Caco-2 (cell line): ENCODE results near the gene SH3GL1. TPM values are rescaled to one million over a fixed set of nuclear protein-coding genes. Genes with fewer than 3 reads are reported as not detected.

ENCODE experiments used
- BruUV-seq: library from RNA; stranded (reverse); fragments of 400-500 nt; replicated peaks from 2 replicates; lab custom pipeline; 2021; lab: Mats Ljungman, UMichigan
- CTCF ChIA-PET: fragments of 300-600 bp; sonication (Branson Sonifier 250); formaldehyde crosslinking; loops from one replicate; lab custom pipeline; 2022; ENCODE audit warnings: antibody characterized with exemption; lab: Charles Lee
- POLR2A ChIA-PET: fragments of 300-600 bp; sonication (Branson Sonifier 250); formaldehyde crosslinking; loops from one replicate; lab custom pipeline; 2022; ENCODE audit warnings: antibody characterized with exemption; lab: Charles Lee
- DNase-seq, 2 experiments: peaks; one replicate each; pipeline versions ENCODE4 v3.0.0 to v3.0.0-alpha.2; 2020 to 2022
- H3K27me3 ChIP-seq: replicated peaks from 2 replicates; pipeline ENCODE4 v1.6.0; 2011; ENCODE audit warnings: low read length; ENCODE audit not compliant: control insufficient read depth, insufficient read depth
- H3K36me3 ChIP-seq: 2 replicates; pipeline ENCODE4 v1.5.1; 2011; ENCODE audit warnings: low read length; ENCODE audit not compliant: control insufficient read depth, insufficient read depth
- H3K4me1 ChIP-seq: fragments of 250-450 bp; sonication (Bioruptor Pico); 2 replicates; pipeline ENCODE4 v1.5.1; 2020; ENCODE audit warnings: mild to moderate bottlenecking
- H3K4me3 ChIP-seq: 2 replicates; pipeline ENCODE4 v1.5.1; 2011; ENCODE audit warnings: low read depth, mild to moderate bottlenecking, control low read depth, low read length
- H3K9me3 ChIP-seq: fragments of 250-450 bp; sonication (Bioruptor Pico); 2 replicates; pipeline ENCODE4 v1.5.1; 2020; ENCODE audit warnings: mild to moderate bottlenecking, moderate library complexity
- H3K27ac Mint-ChIP-seq: one replicate; pipeline ENCODE4 v1.8.0; 2022; ENCODE audit warnings: mixed read lengths; ENCODE audit not compliant: unreplicated experiment
- H3K27me3 Mint-ChIP-seq: one replicate; pipeline ENCODE4 v1.8.0; 2022; ENCODE audit warnings: mixed read lengths; ENCODE audit not compliant: insufficient read depth, unreplicated experiment
- H3K36me3 Mint-ChIP-seq: one replicate; pipeline ENCODE4 v1.8.0; 2022; ENCODE audit warnings: mild to moderate bottlenecking, mixed read lengths; ENCODE audit not compliant: insufficient read depth, unreplicated experiment
- H3K4me1 Mint-ChIP-seq: one replicate; pipeline ENCODE4 v1.8.0; 2022; ENCODE audit warnings: low read depth, mixed read lengths; ENCODE audit not compliant: unreplicated experiment
- H3K4me3 Mint-ChIP-seq: one replicate; pipeline ENCODE4 v1.8.0; 2022; ENCODE audit warnings: mild to moderate bottlenecking, moderate library complexity, mixed read lengths; ENCODE audit not compliant: unreplicated experiment
- H3K9me3 Mint-ChIP-seq: one replicate; pipeline ENCODE4 v1.8.0; 2022; ENCODE audit warnings: mixed read lengths; ENCODE audit not compliant: unreplicated experiment
- intact Hi-C: fragments of 100-400 bp; cut with micrococcal nuclease; formaldehyde crosslinking; loops from one replicate; pipeline ENCODE4 v1.10.0; 2022; ENCODE audit not compliant: unreplicated experiment
- total RNA-seq: library from RNA; stranded (reverse); gene quantifications from 2 replicates; pipeline ENCODE4 v1.2.3, GENCODE V29; 2022
- TF ChIP-seq, protein P1 (sequence below), 2 experiments: fragments of 200-600 bp in 1 of 2; IDR thresholded peaks; 1 replicate in 1 of 2; 2 replicates in 1 of 2; pipeline versions ENCODE4 v1.5.1 to v1.8.0; 2011 to 2022; ENCODE audit warnings: antibody characterized with exemption in 1 of 2, control low read depth in 1 of 2, inconsistent platforms in 1 of 2, low read depth in 1 of 2, low read length in 1 of 2, mild to moderate bottlenecking in 1 of 2, moderate library complexity in 1 of 2; ENCODE audit not compliant: insufficient read depth in 1 of 2, severe bottlenecking in 1 of 2, unreplicated experiment in 1 of 2

The SH3GL1 gene
- total RNA-seq, 1 experiment from 2014 or later: 91.3 TPM

DNA sequence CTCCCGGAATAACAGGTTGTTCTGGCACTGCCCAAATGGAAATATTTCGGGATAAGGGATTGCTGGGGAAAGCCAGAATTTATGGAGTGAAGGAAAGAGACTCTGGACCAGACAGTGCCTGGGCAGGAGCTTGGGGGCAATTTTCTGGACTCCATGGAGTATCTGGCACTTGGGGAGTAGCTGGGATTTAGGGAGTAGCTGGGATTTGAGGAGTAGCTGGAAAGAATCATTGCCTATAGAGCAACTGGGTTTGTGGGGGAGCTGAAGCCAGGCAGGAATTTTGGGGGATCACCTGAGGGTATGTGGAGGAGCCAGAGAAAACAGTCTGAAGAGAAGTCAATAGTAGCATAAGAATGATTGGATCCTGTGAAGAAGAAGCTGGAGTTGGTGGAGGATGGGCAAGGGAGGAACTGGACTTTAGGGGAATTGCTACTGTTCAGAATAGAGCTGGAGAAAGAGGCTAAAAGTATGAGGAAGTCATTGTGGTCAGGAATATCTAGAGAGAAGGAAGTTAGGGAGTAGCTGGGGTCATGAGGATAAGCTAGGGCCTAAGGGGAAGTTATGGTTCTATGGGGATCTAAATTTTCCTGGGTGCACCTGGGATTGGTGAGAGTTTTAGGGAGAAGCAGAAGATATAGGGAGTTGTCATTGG lies 81.2 kb downstream of the SH3GL1 start:
- ChIA-PET POLR2A (interaction anchor here (0.5 to 1.6 kb wide), 2 partner anchors 23 to 44 kb away, joined by 3 to 6 read pairs; no protein-coding TSS in a partner anchor), CTCF (no interaction called here)
- H3K27me3 Mint-ChIP-seq: no peaks in the 10 kb centered on the region
- TF ChIP-seq, protein P1, sequence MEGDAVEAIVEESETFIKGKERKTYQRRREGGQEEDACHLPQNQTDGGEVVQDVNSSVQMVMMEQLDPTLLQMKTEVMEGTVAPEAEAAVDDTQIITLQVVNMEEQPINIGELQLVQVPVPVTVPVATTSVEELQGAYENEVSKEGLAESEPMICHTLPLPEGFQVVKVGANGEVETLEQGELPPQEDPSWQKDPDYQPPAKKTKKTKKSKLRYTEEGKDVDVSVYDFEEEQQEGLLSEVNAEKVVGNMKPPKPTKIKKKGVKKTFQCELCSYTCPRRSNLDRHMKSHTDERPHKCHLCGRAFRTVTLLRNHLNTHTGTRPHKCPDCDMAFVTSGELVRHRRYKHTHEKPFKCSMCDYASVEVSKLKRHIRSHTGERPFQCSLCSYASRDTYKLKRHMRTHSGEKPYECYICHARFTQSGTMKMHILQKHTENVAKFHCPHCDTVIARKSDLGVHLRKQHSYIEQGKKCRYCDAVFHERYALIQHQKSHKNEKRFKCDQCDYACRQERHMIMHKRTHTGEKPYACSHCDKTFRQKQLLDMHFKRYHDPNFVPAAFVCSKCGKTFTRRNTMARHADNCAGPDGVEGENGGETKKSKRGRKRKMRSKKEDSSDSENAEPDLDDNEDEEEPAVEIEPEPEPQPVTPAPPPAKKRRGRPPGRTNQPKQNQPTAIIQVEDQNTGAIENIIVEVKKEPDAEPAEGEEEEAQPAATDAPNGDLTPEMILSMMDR (IDR thresholded peaks at IDR 0.05; ENCODE audit: insufficient read depth in 1 of 2, low read depth in 1 of 2, low read length in 1 of 2, severe bottlenecking in 1 of 2, unreplicated experiment in 1 of 2): no peak
- H3K4me3 ChIP-seq: no peak overlapping the region
- H3K36me3 ChIP-seq: no peaks in the 10 kb centered on the region
- 0 out of 2 replicates have a peak, but pooled peaks cover 6% of the 10 kb centered on the region for H3K9me3 ChIP-seq
- intact Hi-C loops: no loop called here
- H3K27ac Mint-ChIP-seq: no peak overlapping the region
- peaks cover 32% of the 10 kb centered on the region for H3K9me3 Mint-ChIP-seq
- peaks cover 30% of the 10 kb centered on the region for H3K36me3 Mint-ChIP-seq
- BruUV-seq: no TSS peak
- no peaks in the 10 kb centered on the region for H3K4me1 ChIP-seq
- DNase-seq: no peak
- no peaks in the 10 kb centered on the region for H3K4me1 Mint-ChIP-seq
- H3K27me3 ChIP-seq: no peaks in the 10 kb centered on the region
- H3K4me3 Mint-ChIP-seq: no peak overlapping the region

DNA sequence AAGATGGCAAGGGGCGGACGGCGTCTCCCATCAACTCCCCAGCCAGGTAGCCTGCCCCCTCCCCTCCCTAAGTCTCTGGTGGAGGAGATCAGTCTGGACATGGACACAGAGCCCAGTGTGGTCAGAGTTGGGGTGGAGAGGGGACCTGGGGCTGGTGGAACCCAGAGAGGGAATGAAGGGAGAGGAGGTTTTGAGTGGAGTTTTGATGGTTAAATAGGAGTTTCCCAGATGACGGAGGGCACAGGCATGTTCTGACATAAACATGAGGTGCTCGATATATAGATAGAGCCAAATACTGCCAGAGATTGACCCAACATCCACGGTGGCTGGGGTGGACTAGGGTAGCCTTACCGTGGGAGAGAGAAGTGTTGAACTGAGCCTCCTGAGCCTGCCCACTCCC lies 81.9 kb downstream of the SH3GL1 start:
- H3K27me3 ChIP-seq: no peaks in the 10 kb centered on the region
- TF ChIP-seq, protein P1 (IDR thresholded peaks at IDR 0.05; ENCODE audit: insufficient read depth in 1 of 2, low read depth in 1 of 2, low read length in 1 of 2, severe bottlenecking in 1 of 2, unreplicated experiment in 1 of 2): no peak
- Mint-ChIP-seq H3K9me3 (peaks cover 32% of the 10 kb centered on the region), H3K36me3 (peaks cover 30% of the 10 kb centered on the region), H3K4me1 (no peaks in the 10 kb centered on the region), H3K27ac (no peak overlapping the region), H3K4me3 (no peak overlapping the region), H3K27me3 (no peaks in the 10 kb centered on the region)
- intact Hi-C loops: no loop called here
- no peak for DNase-seq
- H3K4me1 ChIP-seq: no peaks in the 10 kb centered on the region
- no peaks in the 10 kb centered on the region for H3K36me3 ChIP-seq
- ChIA-PET POLR2A (no interaction called here), CTCF (no interaction called here)
- 0 out of 2 replicates have a peak, but pooled peaks cover 6% of the 10 kb centered on the region for H3K9me3 ChIP-seq
- no peak overlapping the region for H3K4me3 ChIP-seq
- BruUV-seq: no TSS peak

DNA sequence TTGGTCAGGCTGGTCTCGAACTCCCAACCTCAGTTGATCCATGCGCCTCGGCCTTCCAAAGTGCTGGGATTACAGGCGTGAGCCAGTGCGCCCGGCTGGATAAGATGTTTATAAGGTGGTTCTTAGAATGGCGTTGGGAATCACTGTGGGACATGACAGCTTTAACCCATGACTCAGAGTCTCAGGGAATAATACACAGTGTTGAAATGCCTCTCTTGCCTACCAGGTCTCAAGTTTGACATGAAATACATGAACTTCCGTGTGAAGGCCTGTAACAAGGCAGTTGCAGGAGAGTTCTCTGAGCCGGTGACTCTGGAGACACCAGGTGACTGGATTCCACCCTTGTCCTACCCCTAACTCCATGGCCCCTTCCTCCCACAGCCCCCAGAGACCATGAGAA lies 83.4 kb downstream of the SH3GL1 start:
- H3K27me3 ChIP-seq: no peaks in the 10 kb centered on the region
- H3K9me3 Mint-ChIP-seq: peaks cover 32% of the 10 kb centered on the region
- no peaks in the 10 kb centered on the region for H3K36me3 ChIP-seq
- BruUV-seq: no TSS peak
- H3K27ac Mint-ChIP-seq: no peak overlapping the region
- intact Hi-C loops: no loop called here
- no peak for DNase-seq
- POLR2A ChIA-PET: no interaction called here
- H3K4me3 Mint-ChIP-seq: no peak overlapping the region
- H3K4me1 Mint-ChIP-seq: no peaks in the 10 kb centered on the region
- H3K4me1 ChIP-seq: no peaks in the 10 kb centered on the region
- H3K9me3 ChIP-seq: 0 out of 2 replicates have a peak, but pooled peaks cover 6% of the 10 kb centered on the region
- H3K27me3 Mint-ChIP-seq: no peaks in the 10 kb centered on the region
- H3K4me3 ChIP-seq: no peak overlapping the region
- TF ChIP-seq, protein P1 (IDR thresholded peaks at IDR 0.05; ENCODE audit: insufficient read depth in 1 of 2, low read depth in 1 of 2, low read length in 1 of 2, severe bottlenecking in 1 of 2, unreplicated experiment in 1 of 2): no peak
- peaks cover 23% of the 10 kb centered on the region for H3K36me3 Mint-ChIP-seq
- CTCF ChIA-PET: no interaction called here
